ENCODE measurements around the gene FBXO24.

FBXO24 gene

GRCh38 chr7:100543586-100543985, 42.5 kb upstream of the FBXO24 start:
- H3K4me3 ChIP-seq (ENCODE audit: control insufficient read depth, low read depth, low read length) = no peak overlapping the region
- DNase-seq (ENCODE audit: low read depth) = no peak

GRCh38 chr7:100544386-100544785, 41.7 kb upstream of the FBXO24 start:
- no peak for TF ChIP-seq CTCF (conservative IDR thresholded peaks at IDR 0.05; ENCODE audit: control insufficient read depth, insufficient read depth, low read depth, low read length)
- H3K4me3 ChIP-seq (ENCODE audit: control insufficient read depth, low read depth, low read length) = no peak overlapping the region
- DNase-seq (ENCODE audit: low read depth) = no peak

More at GRCh38 chr7:100543586-100543985, 42.5 kb upstream of the FBXO24 start:
- TF ChIP-seq CTCF (conservative IDR thresholded peaks at IDR 0.05; ENCODE audit: control insufficient read depth, insufficient read depth, low read depth, low read length) = no peak

- no peak for TF ChIP-seq CTCF (conservative IDR thresholded peaks at IDR 0.05; ENCODE audit: control insufficient read depth, insufficient read depth, low read depth, low read length)
- DNase-seq (ENCODE audit: low read depth) = no peak
- H3K4me3 ChIP-seq (ENCODE audit: control insufficient read depth, low read depth, low read length) = no peak overlapping the region
These were observed 41.2 kb upstream of the FBXO24 start for GRCh38 chr7:100544967-100545359.

- TF ChIP-seq CTCF (conservative IDR thresholded peaks at IDR 0.05; ENCODE audit: control insufficient read depth, insufficient read depth, low read depth, low read length) = no peak
- no peak overlapping the region for H3K4me3 ChIP-seq (ENCODE audit: control insufficient read depth, low read depth, low read length)
- peak; percentile 91 for DNase-seq (ENCODE audit: low read depth)
These were observed 40.6 kb upstream of the FBXO24 start for GRCh38 chr7:100545360-100546128.

GRCh38 chr7:100546129-100546925, 39.8 kb upstream of the FBXO24 start:
- no peak for TF ChIP-seq CTCF (conservative IDR thresholded peaks at IDR 0.05; ENCODE audit: control insufficient read depth, insufficient read depth, low read depth, low read length)
- DNase-seq (ENCODE audit: low read depth) = no peak
- H3K4me3 ChIP-seq (ENCODE audit: control insufficient read depth, low read depth, low read length) = no peak overlapping the region

- no peak overlapping the region for H3K4me3 ChIP-seq (ENCODE audit: control insufficient read depth, low read depth, low read length)
- no peak for DNase-seq (ENCODE audit: low read depth)
These were observed 39.0 kb upstream of the FBXO24 start for GRCh38 chr7:100546926-100547800.

More at GRCh38 chr7:100546926-100547800, 39.0 kb upstream of the FBXO24 start:
- TF ChIP-seq CTCF (conservative IDR thresholded peaks at IDR 0.05; ENCODE audit: control insufficient read depth, insufficient read depth, low read depth, low read length) = no peak
